Stimulated activated CD8-positive, alpha-beta memory T cell treated with anti-CD3 and anti-CD28 coated beads, Interleukin-12 subunit alpha, Interleukin-12 subunit beta, amount 100 ng/mL, for 1 hour (primary cell): ENCODE measurements around the gene TTC7B.

ENCODE experiments used
- DNase-seq: peaks from one replicate; pipeline ENCODE4 v3.0.0-alpha.2; 2020; ENCODE audit warnings: low read depth

The TTC7B gene

DNA sequence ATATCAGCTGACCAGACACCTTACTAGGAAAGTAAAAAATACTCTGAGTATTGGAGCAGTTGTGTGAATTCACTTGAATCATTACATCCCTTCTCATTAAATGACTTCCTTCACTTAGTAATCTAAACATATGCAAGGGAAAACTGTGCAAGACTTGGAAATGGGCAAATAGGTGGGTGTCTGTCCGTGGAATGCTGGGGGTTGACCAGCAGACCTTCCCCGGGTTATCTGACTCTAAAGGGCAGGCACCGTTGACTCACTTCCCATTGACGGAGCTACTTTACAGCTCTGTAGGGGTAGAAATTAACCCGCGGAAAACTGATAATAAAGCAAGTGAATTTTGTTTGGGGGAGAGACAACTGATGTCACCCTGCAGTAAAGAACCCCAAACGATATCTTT lies 199.3 kb downstream of the TTC7B start:
- no peak for DNase-seq

DNA sequence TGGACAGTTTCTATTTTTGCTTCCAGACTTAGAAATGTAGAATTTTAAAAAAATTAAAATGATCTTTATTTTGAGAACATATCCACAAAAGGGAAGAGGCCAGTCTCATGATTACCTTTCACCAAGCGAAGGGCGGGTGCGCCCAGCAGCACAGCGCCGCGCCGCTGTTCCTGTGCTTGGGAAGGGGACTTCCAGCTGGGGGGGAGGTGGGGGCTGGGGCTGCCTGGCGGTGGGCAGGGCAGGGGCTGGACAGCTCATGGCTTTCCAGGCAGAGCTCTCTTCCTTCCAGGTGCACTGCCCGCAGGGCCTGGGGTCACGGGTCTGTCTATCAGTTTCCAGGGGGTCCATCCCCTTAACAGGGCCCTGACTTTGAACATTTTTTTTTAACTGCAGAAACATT lies 199.9 kb downstream of the TTC7B start:
- DNase-seq, result no peak

DNA sequence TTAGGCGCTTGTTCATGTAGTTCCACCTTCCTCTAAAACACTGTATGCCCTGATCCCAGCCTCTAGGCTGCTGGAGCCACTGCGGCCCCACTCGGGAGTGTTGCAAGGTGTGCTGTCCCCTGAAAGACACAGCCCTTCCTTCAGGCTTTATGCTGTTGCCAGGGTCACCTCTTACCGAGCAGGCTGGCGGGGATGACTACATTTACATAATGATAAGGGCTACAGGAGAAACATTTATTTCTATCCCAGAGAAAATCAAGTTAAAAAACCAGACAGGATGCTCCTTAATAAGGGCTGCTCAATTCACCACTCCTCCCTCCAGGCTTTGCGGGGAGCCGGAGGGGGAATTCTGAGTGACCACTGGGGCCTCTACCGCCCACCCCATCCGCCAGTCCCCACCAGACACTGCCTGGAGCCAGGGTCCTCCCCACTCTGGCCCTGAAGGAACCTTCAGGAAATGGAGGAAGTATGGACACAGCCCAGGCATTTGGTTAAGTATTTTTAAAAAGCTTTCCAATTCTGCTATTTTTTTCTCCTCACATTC lies 200.6 kb downstream of the TTC7B start:
- DNase-seq, result no peak

DNA sequence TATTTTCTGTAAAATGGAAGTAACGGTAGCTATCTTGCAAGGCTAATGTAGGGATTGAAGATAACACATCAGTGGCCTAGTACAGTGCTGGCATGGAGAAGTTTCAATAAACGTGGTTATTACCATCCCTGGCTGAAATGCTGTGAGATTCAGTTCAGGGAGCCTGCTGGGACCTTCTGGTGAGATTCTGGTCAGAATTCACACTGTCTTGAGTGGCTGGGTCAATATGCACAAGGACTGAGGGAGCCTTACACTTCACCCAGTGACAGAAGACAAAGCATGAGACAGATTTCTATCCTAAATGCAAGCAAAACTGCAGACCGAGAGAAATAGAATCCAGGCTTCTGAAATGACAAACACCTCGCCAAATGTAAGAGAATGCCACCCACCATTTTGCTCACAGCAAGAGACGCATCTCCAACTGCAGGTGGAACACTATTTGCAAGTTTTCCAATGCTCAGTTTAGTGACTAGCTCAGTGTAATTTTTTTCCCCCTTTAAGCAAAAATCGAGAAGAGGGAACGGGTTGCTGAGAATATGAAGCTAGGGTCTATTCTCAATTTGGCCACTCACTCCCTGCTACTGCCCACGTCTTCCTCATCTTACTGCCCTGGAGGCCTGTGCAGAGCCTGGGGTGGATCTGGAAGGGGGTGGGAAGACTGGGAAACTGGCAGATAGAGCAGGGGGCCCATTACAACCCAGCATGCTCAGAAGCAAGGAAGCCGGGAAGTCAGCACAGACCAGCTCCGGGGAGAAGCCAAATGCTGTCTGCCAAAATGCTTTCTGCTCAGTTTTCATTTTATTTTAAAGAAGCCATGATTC lies 201.3 kb downstream of the TTC7B start:
- no peak for DNase-seq

DNA sequence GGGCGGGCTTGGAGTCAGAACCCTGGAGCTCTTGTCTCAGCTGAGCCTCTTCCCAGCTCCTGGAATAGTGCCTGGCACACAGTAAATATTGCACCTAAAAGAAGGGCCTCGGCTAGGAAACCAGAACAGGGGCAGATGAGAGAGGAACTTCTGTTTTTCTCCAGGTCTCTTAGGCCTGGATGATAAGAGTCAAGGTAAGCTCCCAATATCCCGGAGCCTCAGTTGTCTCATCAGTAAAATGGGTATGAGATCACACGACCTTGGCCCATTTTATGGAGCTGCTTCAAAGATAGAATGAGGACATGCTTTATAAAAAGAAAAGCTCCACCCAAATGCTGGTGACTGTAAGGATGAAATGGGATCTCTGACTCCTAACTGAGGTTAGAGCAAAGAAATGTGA lies 202.2 kb downstream of the TTC7B start:
- DNase-seq, result no peak

DNA sequence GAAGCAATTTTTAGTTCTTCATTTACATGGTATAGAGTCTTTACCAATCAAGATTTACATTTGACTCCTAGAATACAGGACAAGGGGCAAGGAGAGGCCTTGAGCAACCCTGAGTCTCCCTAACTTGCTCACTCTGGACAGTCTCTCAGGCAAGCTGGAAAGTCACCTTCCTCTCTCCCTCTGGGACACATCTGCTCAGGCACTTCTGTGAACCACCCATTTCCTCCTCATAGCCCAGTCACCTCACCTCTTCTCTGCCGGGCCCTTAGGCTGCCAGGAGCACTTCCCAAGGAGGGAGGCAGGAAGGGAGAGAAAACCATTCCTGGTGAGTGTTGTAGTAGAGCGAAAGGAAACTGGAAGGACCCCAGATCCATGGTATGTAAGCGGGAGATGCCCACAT lies 202.8 kb downstream of the TTC7B start:
- no peak for DNase-seq

DNA sequence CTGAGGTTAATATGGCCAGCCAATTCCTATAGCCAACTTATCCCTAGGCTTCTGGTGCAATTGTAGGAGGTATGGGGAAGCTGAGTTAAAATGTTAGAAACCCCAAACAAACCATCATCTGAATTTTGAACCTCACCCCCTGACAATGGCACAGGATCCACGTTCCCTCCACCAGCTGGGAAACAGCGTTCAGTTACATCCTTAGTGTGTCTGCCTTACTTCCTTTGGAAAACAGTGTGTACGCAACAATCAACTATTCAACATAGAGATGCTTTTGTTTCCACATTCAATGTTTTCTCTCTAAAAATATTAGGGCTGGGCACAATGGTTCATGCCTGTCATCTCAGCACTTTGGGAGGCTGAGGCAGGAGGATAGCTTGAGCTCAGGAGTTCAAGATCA lies 203.4 kb downstream of the TTC7B start:
- no peak for DNase-seq

DNA sequence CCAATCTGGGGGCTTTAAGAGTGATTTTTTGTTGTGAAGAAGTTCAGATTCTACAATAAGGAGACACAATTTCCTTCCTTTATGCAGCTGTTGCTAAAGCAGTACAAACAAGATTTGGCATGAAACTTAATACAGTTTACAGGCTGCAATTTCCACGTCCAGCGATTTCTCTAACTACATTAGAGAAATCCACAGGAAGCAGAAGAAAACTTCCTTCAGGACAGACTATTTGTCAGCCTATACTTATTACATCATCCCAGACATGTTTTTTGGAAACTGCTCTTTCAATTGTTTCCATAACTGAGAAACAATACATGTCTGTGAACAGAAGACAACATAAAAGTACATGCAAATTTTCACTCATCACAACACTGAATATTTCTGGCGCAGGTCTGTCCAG lies 204.3 kb downstream of the TTC7B start:
- no peak for DNase-seq

DNA sequence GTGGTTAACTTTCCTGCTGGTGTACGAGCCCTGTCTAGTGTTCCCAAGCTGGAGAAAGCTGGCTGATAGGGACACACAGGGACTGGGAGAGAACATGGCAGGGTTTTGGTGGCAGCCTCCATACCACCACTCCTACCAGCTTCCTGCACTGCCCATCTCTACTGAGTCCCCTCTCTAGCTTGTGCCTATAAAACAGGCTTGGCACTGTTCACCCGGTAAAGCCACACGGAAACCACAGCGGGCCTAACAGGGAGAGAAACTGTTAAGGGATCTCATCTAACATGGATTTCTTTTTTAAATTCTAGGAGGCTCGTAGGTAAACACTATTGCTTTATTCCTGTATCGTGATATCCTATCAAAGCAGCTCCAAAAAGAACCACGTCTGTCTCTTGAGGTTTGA lies 204.7 kb downstream of the TTC7B start:
- no peak for DNase-seq

DNA sequence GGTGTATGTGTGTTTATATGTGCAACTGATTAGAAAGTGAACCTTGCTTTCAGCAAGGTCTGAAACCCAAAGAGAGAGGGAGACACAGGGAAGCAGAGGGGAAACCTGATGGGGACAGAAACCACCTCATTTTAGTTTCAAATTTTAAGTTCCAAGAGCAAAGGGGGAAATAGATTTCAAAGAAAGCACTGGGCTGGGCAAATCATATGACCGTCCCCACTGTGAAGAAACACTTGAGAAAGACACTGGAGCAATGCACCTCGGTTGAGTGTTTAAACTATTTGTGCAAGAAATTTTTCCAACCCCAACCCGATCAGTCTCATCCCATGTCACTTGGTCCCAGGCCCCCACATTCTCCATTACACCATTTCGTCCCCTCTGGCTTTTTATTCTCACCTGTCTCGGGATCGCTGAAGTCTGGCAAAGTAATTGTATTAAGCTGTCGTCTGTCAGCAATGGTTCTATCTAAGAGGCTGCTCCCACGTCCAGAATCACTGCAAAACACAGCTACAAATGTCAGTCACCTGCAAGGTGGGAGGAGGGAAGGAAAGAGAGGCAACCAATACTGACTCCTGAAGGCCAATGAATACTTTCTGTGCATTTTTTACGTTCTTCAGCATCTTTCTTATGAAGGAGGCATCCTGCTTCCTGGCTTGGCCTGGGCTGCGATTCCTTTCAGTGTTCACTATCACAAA lies 205.7 kb downstream of the TTC7B start:
- no peak for DNase-seq

DNA sequence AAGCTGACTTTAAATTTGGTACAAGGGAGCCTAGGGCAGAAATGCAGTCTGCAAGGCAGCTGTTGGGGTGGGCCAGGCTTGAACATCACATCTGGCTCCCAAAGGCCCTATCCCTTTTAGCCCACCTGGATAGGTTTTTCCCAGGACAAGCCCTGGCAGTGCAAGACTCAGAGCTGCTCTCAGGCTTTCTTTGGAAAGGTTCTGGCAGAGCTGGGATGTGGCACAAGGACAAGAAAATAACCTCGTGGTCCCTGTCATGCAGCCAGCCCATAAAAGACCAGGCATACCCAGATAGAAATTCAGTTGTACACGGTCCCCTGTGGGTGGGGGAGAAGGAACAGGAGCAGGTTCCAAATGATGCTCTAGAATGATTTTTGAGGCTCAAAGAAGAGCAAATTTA lies 206.9 kb downstream of the TTC7B start:
- DNase-seq, result no peak

DNA sequence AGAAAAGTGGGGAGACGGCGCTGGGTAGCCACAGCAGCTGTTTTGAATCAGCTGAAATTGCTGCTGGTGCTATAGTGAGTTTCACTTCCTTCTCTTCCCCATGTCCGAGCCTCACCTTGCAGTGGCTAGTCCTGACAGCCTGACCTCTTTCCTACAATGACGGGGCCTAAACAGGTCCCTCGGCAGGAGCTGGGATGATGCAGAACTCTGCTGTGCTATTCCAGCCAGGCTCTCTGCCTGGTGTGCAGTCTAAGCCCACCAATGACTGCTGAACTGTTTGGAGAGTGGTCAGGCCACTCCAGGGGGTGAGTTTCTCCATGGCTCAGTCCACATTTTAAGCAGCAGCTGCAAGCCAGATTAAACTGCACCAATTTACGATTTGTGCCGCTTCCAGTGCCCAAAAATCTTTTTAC lies 207.3 kb downstream of the TTC7B start:
- DNase-seq, result no peak

DNA sequence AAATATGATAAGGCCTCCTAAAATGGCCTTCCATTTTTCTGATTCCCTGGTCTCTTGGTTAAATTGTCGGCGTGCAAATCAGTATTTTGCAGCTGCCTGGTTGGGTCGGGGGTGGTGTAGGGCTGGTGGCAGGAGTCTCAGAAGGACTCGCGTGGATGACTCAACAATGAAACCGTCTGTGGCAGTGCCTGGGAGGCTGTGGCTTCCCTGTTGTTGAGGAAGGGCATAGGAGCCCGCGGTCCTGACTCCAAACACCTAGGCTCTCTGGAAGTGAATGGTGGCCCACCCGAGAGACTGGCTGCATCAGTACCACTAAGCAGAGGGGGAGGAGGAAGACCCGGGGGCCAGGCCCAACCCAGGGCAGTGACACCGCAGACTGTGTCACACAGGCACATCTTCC lies 207.9 kb downstream of the TTC7B start:
- no peak for DNase-seq

DNA sequence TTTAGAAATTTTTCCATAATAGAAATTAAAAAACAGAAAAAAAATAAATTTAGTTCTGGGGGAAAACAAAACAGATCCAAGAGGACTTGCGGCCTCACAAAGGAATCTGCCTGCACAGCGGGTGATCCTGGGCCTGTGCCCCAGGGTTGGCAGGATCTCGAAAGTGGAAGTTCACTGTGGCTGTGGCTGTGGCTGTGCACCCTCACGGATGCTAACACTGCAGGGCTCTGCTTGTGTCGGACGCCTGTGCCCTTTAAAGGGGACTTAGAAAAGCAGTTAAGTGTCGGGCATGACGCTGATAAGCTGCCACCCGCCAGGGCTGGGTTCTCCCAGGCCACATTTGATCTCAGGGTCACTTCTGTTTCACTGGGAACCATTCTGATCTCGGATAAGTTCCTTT lies 209.1 kb downstream of the TTC7B start:
- no peak for DNase-seq

DNA sequence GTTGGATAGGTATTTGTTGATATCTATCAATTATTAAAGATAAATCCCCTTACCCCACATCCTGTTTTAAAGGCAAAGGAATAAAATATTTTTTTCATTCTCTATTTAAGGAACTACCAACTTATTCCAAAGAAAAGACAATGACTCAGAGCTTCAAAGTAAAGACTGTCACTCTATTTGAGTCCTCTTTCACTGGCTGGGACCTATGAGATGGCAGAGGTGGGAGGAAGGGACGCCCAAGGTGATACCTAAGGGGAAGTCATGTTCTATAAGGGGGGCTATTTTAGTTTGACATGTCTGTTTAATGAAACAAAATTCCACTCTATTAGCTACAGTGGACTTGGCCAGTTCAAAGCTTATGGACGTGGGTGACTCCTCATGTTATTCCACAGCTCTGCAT lies 209.8 kb downstream of the TTC7B start:
- DNase-seq, result no peak

DNA sequence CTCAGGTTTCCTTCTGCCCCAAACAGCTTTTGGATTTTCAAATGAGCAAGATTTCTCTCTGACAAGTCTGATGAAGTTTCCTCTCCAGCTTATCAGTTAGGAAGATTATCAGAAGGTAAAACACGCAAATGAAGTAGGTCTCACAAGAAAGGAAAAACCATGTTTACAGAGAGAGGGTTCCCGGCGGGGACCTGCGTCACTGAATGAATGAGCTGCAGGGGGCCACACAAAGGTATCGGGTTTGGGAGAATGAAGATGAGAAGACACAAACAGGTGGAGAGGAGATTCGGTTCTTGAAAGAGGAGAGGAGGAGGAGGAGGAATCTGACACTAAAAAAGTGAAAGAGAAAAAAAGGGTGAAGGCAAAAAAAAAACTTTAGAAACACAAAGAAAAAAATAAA lies 210.8 kb downstream of the TTC7B start:
- no peak for DNase-seq

DNA sequence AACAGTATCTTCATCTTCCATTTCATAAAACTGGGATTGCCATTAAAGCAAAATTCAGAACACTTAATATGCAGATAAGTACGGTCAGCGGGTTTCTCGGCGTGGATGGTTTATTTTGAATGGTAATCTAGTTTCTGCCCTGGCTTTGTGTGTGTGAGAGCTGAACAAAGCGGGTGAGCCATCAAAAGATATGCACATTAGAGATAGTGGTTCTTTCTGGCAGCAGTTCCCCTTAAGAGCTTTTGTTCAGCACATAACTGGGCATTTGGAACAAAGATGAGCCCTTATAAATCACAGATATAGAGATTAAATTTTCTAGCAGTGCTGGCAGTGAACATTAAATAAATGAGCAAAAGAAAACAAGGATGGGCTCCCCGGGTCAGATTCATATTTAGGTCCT lies 211.9 kb downstream of the TTC7B start:
- no peak for DNase-seq

DNA sequence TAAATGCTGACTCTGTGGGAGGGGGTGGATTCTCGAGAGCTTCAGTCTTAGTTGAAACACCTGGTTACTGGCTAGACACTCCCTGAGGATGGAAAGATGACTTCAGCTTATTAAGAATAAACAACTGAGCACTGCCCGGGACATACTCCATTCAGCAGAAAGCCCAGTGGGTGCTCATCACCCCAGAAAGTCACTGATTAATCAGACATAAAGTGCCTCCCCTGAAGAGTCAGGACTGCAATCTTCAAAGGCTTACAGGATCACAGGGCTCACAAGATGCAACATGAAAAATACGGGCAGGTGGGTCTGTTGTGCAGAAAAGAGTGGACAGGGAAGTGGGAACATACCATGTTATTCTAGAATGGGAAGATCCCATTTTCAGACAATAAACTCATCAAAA lies 212.4 kb downstream of the TTC7B start:
- DNase-seq, result no peak

DNA sequence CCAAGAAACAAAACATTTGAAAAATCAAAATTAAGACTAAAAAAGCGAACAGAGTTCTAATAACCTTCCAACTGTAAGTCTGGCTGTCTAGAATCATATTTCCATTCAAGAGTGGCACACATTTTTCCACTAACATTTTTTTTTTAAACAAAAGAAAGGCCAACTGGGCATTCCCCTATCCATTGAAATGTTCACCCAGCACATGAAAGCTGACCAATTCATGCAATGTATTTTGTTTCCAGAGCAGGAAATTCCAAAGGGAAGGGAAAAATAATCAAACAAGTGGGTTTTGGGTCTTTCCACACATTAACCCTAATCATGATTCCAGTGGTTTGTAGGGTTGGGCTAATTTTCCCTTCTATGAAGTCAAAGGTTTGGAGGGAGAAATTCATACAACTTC lies 212.9 kb downstream of the TTC7B start:
- no peak for DNase-seq

DNA sequence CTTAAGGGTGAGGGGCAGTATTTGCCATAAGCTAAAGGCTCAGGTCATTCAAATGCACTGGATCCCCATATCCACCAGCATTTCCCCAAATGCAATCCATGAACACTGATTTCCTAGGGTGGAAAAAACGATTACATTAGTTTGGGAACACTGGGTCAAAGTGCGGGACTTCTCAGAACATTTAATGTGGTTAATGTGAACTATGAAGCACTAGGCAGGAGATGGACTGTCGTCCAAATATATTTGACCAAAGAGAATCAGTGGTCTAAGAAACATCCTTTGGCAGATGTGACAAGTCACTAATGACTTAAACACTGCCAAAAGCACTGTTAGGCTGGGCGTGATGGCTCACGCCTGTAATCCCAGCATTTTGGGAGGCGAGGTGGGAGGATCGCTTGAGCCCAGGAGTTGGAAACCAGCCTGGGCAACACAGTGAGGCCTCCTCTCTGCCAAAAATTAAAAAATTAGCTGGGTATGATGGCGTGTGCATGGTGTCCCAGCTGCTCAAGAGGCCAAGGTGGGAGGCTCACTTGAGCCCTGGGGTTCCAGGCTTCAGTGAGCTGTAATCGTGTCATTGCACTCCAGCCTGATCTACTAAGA lies 214.0 kb downstream of the TTC7B start:
- no peak for DNase-seq

DNA sequence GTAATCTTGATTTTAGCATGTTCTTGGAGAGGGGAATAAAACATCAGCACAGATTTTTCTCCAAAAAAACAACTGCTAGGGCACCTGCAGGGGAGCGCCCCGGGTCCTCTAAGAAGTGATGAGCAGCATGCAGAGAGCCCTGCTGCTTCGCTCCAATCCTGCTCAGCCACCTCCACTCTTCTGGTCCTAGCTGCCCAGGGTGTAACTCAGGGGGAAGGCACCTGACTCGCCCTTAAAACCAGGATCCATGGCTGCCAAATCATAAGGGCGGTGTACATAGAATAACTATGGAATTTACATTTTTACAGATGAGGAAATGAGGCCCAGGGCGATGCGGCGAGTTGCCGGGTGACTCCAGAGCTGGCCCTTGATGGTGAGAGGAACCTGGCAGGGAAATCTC lies 214.7 kb downstream of the TTC7B start:
- no peak for DNase-seq

DNA sequence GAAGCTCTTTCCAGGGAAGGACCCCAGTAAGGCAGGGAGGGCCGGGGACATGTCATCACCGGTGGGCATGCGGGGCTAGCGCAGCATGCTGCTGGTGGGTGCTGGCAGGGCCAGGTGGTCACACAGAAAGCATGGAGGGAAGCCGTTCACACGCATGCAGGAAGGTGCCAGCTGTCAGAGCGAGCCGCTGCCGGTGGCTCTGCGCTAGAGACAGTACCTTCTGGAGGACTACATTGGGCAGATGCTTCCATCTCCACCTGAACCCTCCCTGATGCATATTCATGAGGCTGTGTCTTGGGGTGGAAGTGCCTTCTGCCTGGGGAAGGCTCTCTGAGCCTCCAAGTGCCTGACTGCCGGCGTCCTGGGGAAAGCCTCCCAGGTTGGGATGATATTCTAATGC lies 215.6 kb downstream of the TTC7B start:
- no peak for DNase-seq
